ENCODE measurements around the gene FAM229B.
"Not testable (repeated sequence)": the region's sequence is repeated elsewhere in the genome, so short reads cannot be mapped to it uniquely, and the experiment has no call there.

FAM229B gene

DNA sequence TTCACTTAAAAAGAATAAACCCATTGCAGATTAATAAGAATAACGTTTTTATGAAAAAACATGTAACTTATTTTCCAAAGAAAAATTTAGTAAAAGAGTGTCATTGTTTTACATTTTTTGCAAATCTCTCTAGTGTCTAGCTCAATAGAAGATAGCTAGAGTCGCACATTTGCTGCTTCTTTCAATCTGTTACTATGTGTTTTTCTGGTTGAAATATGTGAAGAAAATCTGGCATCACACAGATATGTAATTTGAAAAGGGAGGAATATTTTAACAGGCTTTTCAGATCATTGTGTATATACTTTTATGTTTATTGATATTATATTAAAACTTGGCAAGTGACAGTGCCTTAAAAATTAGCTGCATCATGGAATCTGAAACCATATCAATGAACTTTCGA, 24.4 kb upstream of the FAM229B start:
- no peak for DNase-seq

DNA sequence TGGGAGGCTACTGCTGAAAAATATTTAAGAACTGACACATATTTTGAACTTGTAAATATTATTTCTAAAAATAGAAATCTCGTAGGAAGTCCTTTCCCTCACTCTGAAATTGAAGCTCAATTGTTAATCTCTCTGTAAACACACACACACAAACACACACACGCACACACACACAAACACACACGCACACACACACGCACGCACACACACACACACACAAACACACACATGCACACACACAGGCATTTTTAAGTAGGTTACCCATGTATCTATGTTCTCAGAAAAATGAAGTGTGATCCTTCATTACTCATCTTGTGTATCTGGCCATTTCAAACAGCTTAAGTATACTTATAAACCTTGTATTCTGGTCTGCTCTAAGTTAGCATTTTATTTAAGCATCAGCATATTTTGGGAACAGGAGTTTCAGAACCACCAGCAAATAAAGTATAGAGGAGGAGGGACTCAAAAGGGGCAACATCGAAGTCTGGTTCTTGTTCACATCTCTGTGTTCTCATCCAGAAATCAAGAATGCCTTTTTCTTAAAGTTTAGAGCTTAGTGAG, 21.9 kb upstream of the FAM229B start:
- DNase-seq = no peak

DNA sequence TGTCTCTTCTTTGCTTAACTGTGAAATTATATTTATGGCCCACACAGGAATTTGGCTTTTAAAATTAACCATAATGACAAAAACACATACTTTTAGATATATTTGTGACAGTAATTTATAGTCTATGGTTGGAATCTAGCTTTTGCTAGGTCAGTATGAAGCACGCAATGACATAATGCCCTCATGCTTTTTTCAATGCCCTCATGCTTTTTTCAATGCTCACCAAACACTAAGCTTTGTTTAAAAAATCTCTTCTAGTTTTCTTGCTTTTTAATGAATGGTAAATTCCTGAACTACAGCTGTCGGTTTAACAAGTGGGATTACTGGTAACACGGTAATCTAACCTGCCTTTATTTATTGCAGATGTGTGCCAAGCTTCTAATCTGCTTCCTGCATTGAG, 20.8 kb upstream of the FAM229B start:
- DNase-seq = no peak

DNA sequence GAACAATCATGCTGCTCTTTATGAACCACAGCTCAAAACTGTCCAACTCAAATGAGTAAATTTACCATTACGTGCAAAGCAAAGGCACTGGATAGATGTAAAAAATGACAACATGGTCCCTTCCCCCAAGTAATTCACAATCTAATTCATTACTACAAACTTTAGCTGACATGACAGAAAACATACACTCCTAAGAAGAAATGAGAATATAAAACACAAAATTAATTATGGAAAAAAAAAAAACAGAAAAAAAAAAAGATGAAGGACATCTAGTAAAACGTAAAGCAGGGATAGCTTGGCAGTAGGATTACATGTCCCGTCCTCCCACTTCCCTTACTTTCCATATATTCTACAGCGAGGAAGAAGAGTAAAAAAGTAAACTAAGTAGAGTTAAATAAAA, 5.8 kb upstream of the FAM229B start:
- DNase-seq = no peak

DNA sequence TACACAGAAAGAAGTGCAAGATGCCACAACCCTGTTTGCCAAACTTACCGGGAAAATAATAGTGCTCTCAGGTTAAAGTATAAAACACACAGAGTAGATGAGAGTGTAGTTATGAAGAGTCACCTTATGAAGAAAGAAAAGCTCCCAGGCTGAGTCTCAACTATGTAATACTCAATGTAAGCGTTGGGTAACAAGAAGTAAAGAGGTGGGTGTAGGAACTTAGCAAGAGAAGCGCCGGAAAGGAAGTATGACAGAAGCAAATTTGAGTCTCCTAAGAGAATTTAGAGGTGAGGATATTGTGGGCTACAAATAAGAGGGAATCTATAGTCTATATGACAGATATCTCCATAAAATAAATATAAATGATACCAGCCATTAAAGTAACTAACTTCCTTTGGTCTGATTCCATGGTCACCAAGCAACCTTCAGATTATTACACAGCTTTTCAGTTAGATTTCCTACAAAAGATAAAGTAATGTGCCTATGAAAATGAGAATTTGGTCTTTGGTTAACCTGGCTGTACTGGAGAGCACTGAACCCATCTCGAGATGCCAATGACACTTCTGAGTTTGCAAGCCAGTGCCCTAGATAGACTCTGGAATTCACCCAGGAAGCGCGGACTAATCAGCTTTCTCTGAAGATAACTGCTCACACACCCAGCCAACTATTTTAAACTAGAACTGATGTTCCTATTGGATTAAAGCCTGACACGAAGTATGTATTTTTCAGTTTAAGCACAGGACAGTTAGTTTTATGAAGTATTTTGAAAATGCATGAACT, 1.9 kb upstream of the FAM229B start:
- no peak for DNase-seq

DNA sequence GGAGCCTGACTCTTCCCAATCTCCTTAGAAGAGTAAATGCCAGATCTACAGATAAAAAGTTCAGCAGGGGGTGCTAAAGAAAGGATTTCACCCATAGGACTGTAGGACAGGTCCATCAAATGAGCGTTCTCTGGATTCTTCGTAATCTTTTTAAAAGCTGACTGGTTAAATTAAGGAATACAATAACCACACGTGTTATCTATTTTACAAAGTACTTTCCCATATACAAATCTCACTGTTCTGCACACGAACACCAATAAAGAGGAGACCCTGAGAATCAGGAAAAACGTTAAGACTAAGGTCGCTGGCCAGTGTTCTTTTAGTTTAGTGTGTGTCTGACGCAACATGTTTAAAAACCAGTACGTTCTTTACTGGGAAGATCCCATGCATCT, 651 bp upstream of the FAM229B start:
- no peak for DNase-seq

DNA sequence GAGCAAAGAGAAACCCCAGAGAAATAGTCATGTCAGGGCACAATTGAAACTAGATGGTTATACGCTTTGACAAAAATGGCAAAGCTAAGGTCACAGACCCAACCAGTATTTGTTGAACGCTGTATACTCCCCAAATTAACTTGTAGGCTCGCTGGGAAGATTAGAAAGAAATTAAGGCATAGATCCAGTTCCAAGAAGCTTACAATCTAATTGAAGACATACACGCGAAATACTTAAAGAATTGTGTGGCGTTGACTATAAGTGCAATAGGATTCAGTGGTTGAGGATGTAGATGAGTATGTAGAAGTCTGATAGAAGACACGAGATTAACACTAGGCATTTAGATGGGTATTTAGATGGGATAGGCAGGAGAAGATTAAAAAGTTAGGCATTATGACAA, 525 bp downstream of the FAM229B start:
- no peak for DNase-seq

DNA sequence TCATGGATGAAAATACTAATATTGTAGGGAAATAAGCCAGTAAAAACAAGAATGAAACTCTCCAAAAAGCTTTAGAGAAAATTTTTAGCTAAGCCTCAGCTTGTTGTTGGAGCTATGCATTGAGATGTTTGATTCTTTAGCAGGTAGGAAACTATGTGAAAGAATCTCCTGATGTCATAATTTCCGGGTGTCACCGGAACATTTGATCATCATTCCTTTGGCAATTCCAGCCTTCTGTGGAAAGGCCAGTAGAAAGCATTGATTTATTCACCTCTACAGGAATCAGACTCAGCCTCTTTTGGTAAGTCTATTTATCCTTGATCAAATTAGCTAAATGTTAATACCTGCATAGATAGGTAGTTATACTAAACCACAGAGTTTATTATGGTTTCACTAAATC, 9.5 kb downstream of the FAM229B start:
- DNase-seq = no peak

DNA sequence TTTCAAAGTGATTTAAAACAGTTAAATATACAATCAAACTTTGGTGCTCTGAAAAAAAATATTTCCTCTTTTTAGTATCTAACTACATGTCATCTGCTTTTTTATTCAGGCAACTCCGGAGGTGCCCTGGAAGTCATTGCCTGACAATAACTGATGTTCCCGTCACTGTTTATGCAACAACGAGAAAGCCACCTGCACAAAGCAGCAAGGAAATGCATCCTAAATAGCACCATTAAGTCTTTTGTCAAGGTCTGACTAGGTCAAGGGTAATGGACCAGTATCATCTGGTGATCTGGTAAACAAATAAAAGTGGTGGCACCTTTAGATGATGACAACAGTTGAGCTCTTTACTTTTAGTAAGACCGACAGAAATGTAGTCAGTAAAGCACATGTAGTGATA, 13.2 kb downstream of the FAM229B start:
- no peak for DNase-seq

DNA sequence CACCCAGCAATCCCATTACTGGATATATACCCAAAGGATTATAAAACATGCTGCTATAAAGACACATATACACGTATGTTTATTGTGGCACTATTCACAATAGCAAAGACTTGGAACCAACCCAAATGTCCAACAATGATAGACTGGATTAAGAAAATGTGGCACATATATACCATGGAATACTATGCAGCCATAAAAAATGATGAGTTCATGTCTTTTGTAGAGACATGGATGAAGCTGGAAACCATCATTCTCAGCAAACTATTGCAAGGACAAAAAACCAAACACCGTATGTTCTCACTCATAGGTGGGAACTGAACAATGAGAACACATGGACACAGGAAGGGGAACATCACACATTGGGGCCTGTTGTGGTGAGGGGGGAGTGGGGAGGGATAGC, 18.6 kb downstream of the FAM229B start:
- DNase-seq = not testable (repeated sequence)

DNA sequence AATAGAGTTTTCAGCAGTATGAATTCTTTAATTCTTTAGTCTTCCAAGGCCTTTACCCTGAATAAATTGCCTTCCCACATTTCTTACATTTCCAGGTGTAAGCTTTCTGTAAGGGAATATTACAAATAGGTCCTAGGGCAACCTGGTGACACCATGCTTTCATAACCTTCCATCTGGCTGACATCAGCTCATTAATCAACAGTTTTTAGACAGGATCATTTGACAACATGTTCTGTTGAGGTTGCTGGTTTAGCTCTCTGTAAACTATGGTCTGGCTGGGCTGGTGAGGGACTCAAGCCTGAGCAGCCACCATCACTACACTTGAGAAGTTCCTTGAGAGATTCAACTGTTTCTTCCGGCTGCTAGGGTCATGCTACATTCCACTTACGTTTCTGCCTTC, 19.2 kb downstream of the FAM229B start:
- DNase-seq = no peak

DNA sequence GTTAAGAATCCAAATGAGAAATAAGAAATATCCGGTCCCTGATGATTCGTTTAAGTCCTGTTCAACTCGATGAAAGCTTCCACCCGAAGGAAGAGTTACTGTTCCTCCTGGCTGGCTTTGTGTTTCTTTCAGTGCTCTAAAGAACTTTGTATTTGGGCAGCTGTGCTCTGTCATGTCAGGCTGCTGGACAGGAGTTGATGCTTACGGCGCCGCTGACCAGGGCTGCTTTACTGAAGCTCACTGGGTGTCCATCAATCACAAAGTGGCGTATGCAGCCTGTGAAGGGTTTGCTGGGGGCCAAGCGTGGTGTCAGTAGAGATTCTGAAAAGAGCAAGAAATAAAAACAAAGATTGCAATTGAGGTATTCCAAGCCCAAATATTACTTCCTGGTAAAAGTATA, 21.9 kb downstream of the FAM229B start:
- DNase-seq = peak in 5 of 56 donors; percentile 2 to 6 (median 4)

DNA sequence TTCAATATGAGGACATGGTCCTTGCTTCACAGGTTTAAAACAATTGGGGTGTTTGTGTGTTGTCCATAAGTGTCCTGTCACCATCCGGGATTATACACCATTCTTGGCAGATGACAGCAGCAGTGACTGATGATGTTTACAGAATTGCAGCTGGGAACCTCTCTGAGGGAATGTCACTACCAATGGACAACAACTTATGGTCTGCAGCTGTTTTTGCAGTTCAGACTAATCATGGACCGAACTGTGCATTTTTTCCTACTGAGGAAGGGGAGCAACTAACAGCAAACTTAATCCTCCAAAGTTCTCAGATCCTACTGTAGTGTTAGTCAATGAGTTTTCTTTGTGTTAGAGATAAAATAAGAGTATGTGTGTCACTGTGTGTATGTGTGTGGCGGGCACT, 26.0 kb downstream of the FAM229B start:
- DNase-seq = peak in 3 of 56 donors; percentile 0 to 10 (median 8)

DNA sequence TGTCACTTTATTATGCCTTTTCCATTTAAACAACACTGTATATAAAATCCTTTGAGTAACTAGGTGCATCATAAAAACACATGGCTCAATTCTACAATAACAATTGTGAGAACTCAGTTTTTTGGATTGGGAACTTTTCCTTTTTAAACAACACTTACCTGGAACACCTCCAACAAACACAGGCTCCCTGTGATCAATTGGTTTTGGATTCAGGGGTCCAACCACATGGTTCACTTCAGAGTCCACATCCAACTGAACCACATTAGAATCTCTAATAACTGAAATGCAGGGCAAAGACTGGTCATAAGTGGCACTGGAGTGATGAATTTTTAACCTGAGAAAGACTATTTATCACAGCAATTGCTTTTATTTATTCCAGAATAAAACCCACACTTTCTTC, 26.5 kb downstream of the FAM229B start:
- no peak for DNase-seq

DNA sequence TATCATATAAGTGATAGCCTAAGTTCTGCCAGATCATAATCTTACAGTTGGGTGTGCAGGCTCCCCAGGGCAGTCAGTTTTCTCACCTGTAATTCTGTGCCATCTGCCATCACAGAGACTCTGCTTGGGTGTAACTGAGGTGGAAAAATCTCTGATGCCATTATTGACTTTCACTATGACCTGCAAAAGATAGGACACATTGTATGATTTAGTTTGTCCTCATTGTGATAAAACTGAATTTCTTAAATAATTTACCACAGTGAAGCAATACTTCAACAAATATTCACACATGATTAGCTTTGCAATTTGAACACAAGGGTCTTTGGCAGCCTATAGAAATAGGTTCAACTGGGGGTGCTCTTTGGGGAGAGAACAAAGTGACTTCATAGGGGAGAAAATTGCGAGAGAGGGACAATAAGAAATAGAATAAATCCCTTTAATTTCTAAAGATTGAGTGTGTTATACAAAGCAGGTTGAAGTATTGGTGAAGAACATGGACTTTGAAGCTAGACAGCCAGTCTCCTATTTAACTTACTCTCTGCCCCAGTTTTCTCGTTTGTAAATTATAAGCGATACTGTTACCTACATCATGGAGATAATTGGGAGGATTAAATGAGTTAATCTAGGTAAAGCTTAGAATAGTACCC, 27.3 kb downstream of the FAM229B start:
- DNase-seq = no peak

DNA sequence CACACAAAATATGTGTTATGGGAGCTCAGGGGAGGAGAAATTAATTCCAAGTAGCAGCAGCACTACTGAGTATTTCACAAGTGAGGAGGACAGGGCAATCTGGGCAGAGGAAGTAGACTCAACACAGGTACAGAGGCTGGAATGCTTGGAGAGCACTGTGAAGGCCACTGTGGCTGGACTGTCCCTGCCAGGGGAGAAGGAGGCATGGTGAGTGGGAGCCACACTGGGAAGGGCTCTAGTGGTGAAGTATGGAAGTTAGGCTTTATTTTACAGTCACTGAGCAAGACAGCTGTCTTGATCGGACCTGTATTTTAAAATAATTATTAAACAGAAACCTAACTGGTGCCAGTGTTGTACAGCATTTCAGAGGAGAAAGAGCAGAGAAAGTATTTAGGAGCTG, 28.8 kb downstream of the FAM229B start:
- DNase-seq = no peak

DNA sequence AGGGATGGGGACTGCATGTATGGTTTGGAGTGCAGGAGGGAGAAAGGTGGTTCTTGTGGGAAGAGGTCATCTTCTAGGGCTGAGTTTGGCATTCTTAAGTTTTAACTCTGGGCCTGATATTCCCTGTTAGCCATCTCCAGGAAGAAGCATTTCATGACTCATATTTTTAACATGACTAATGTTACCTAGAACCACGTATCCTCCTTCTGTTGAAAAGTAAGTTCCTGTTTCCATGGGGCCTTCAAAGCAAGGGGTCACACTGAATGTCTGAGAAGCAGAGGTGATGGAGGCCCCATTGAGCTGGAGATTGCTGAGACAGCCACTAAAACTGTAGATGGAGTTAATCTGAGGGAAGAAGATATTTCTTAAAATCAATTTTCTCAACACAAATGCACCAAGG, 30.2 kb downstream of the FAM229B start:
- DNase-seq = no peak

DNA sequence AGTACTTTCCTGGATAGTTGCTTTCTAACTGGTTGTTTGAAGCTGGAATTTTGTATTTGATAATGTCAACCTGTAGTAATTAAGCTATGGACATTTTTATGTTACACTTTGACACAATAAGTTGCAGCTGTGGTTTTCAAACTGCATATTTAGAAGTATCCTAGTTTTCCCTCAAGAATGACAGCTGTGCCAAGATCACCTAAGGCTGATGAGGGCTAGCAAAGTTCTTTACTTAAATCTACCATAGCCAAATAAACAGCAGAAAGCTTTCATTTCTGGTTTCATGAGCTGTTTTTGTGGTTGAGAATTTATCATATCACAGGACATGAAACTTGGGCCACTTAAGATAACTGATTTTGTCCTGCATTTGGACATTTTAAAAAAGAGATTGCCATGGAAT, 30.6 kb downstream of the FAM229B start:
- DNase-seq = no peak

DNA sequence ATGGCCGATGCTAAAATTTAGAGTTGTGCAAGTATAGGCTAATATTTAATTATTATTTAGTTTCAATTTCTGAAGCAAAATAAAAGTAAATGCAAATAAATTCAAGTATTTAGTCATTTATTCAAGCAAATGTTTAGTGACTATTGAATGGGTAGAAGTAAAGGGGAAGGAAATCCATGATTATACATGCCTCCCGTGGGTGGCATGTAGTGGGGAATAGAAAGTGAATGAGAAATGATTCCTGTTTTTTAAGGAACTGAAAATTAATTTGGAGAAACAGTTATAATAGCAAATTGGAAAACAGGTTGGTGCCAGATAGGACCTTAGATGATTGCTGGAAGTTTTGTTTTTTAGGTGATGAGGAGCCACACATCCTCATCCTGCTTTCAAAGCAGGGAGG, 35.4 kb downstream of the FAM229B start:
- DNase-seq = no peak

DNA sequence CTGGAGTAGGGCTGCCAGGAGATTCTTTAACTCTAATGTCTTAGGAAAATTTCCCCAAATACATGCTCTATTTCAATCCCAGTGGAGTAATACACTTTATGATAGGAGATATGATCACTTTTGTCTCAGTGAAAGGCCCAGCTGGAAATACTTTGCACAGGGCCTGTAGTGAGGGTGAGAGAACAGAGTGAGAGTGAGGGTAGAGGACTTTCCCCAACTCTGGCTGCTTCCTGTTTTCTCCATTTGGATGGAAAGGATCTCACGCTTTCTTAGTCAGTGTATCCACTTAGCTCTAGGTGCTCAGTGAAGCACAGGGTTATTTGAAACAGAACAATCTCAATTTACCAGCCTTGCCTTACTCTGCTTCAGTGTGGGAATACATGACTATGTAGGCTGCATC, 36.6 kb downstream of the FAM229B start:
- no peak for DNase-seq

DNA sequence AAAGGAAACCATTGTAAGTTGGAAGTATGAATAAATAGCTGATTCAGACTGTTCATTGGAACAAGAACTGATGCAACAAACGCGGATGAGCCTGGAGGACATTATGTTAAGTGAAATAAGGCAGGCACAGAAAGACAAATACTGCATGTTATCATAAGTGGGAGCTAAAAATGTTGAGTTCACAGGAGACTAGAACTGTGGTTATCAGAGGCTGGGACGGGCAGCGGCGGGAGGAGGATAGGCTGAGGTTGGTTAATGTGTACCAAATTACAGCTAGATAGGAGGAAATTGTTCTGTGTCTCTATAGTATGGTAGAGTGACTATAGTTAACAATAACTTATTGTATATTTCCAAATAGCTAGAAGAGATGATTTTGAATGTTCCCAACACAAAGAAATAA, 40.8 kb downstream of the FAM229B start:
- no peak for DNase-seq

DNA sequence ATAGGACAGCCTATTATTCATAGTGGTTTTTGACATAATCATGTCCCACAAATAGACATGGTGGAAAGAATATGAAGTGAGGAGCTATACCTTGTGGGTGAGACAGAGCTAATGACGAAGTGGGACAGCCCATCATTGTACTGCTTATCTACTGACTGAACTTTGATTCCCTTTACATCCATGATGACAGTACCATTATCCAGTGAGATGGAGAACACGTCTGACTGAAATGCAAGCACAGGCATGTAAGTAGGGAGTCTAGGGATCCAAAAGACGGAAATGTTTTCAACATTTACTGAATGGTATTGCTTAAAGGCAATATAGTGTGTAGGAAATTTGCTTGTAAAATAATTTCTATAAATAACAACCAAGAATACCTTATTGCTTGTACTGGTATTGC, 43.5 kb downstream of the FAM229B start:
- no peak for DNase-seq

DNA sequence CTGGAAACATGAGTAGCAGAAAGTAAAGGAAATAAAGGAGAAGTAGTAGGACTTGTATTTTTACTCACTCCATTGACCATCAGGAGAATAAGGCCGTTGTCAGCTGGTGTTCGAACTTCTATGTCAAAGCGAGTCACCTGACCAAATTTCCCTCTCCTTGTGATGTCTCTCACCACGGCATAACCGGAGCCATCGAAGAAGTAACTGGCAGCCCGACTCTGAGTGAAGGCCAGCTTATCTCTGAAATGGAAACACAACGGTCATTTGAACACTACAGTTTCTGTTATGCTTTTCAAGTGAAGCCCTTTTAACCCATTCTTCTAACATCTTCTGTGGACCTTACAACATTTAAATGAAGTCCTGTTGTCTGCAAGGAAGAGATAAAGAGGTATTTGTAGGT, 51.7 kb downstream of the FAM229B start:
- DNase-seq = no peak
